HEK293T (cell line): Measurements from ENCODE around the gene PBX1.

ENCODE experiments used
- CTCF ChIA-PET: fragments of 350-600 bp; formaldehyde crosslinking; extraction: SDS; loops from one replicate; lab custom pipeline; 2021; ENCODE audit warnings: antibody characterized with exemption, inconsistent platforms; lab: Yijun Ruan, JAX
- POLR2A ChIA-PET: fragments of 350-600 bp; formaldehyde crosslinking; extraction: SDS; loops from one replicate; lab custom pipeline; 2020; ENCODE audit warnings: antibody characterized with exemption, inconsistent platforms; lab: Yijun Ruan, JAX
- DNase-seq: peaks from one replicate; pipeline ENCODE4 v3.0.0; 2012; ENCODE audit warnings: mixed read lengths; ENCODE audit errors: extremely low spot score
- ARNT ChIP-seq: fragments of 450-650 bp; IDR thresholded peaks from 2 replicates; pipeline ENCODE4 v1.6.1; 2017; ENCODE audit warnings: mild to moderate bottlenecking
- BHLHE40 ChIP-seq: fragments of 450-650 bp; IDR thresholded peaks from 2 replicates; pipeline ENCODE4 v1.6.1; 2016; ENCODE audit warnings: mild to moderate bottlenecking, moderate library complexity, borderline replicate concordance
- CTBP1 ChIP-seq: fragments of 450-650 bp; IDR thresholded peaks from 2 replicates; pipeline ENCODE4 v1.6.1; 2016; ENCODE audit warnings: borderline replicate concordance
- ELF4 ChIP-seq: fragments of 450-650 bp; IDR thresholded peaks from 2 replicates; pipeline ENCODE4 v1.6.1; 2017; ENCODE audit warnings: antibody characterized with exemption
- FOXA1 ChIP-seq: fragments of 450-650 bp; IDR thresholded peaks from 2 replicates; pipeline ENCODE4 v1.6.1; 2016; ENCODE audit warnings: mild to moderate bottlenecking
- FOXK2 ChIP-seq: fragments of 450-650 bp; IDR thresholded peaks from 2 replicates; pipeline ENCODE4 v1.6.1; 2016; ENCODE audit warnings: mild to moderate bottlenecking
- FOXM1 ChIP-seq: fragments of 450-650 bp; IDR thresholded peaks from 2 replicates; pipeline ENCODE4 v1.6.1; 2017; ENCODE audit warnings: mild to moderate bottlenecking, borderline replicate concordance
- HDGF ChIP-seq: fragments of 450-650 bp; IDR thresholded peaks from 2 replicates; pipeline ENCODE4 v1.6.1; 2017; ENCODE audit warnings: antibody characterized with exemption, borderline replicate concordance
- L3MBTL2 ChIP-seq: fragments of 450-650 bp; conservative IDR thresholded peaks from 2 replicates; pipeline ENCODE4 v1.6.1; 2016; ENCODE audit warnings: mild to moderate bottlenecking
- LEF1 ChIP-seq: fragments of 450-650 bp; IDR thresholded peaks from 2 replicates; pipeline ENCODE4 v1.6.1; 2017; ENCODE audit warnings: mild to moderate bottlenecking, borderline replicate concordance
- NFRKB ChIP-seq: fragments of 450-650 bp; IDR thresholded peaks from 2 replicates; pipeline ENCODE4 v1.6.1; 2016; ENCODE audit warnings: mild to moderate bottlenecking, moderate library complexity
- PKNOX1 ChIP-seq: fragments of 450-650 bp; IDR thresholded peaks from 2 replicates; pipeline ENCODE4 v1.6.1; 2016
- SP1 ChIP-seq: fragments of 450-650 bp; IDR thresholded peaks from 2 replicates; pipeline ENCODE4 v1.6.1; 2017
- SUZ12 ChIP-seq: fragments of 450-650 bp; IDR thresholded peaks from 2 replicates; pipeline ENCODE4 v1.6.1; 2016; ENCODE audit warnings: mild to moderate bottlenecking
- TARDBP ChIP-seq: fragments of 450-650 bp; IDR thresholded peaks from 2 replicates; pipeline ENCODE4 v1.6.1; 2016
- ZNF384 ChIP-seq: fragments of 450-650 bp; IDR thresholded peaks from 2 replicates; pipeline ENCODE4 v1.6.1; 2016

Gene PBX1

DNA sequence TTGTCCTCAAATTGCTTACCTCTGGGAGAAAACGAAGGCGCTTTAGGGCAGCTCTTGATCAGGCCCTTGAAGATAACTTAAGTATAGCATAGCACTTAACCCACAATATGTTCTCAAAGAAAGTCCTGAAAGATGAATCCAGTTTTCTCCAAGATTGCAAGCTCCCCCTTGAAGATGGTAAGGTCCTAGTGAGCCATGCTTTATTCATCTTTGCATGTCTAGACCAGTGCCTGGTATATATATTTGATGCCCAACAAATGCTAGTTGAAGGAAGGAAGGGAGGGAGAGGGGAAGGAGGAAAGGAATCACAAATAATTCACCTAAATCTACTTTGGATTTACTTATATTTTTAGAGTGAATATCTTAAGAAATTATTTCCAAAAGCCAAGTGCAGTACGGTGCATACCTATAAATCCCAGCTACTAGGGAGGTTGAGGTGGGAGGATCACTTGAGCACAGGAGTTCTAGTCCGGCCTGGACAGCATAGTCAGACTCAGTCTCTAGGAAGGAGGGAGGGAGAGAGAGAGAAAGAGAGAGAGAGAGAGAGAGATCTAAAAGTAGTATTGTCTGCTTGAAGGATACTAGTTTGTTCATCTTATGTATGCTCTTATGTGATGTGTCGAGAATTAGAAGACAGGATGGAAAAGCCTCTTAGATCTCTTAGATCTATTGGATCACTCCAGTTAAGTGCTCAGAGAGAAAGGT is 25.0 kb downstream of the PBX1 start:
- TF ChIP-seq ARNT (no peak), HDGF (no peak), FOXA1 (no peak), L3MBTL2 (no peak), CTBP1 (no peak), SP1 (no peak), NFRKB (no peak), FOXK2 (no peak), SUZ12 (no peak), TARDBP (no peak), ELF4 (no peak), LEF1 (no peak), FOXM1 (no peak), PKNOX1 (no peak), BHLHE40 (no peak), ZNF384 (no peak)
- POLR2A ChIA-PET = no interaction called here
- CTCF ChIA-PET = interaction anchor here (1.1 kb wide), 1 partner anchor 18 kb away, joined by 4 read pairs; no protein-coding TSS in a partner anchor
- no peak for DNase-seq

DNA sequence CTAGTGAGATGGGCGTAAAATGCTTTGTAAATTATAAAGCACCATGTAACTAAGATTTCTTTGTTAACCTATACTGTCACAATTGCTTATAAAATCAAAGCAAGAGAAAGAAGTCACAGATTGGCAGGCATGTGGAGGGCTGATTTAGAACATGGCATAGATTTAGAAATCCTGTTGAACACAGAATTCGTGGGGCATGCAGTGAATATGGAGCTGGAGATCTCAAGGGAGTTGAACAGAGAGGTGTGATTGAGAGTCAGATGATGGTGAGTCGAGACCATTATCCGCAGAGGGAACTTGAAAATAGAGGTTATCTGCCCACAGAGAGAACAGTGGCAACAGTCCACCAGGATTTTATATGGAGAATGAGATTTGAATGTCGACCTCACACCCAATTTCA is 27.6 kb downstream of the PBX1 start:
- CTCF ChIA-PET = no interaction called here
- TF ChIP-seq FOXK2 (no peak), SP1 (no peak), BHLHE40 (no peak), ARNT (no peak)
- DNase-seq = no peak
- POLR2A ChIA-PET = no interaction called here

DNA sequence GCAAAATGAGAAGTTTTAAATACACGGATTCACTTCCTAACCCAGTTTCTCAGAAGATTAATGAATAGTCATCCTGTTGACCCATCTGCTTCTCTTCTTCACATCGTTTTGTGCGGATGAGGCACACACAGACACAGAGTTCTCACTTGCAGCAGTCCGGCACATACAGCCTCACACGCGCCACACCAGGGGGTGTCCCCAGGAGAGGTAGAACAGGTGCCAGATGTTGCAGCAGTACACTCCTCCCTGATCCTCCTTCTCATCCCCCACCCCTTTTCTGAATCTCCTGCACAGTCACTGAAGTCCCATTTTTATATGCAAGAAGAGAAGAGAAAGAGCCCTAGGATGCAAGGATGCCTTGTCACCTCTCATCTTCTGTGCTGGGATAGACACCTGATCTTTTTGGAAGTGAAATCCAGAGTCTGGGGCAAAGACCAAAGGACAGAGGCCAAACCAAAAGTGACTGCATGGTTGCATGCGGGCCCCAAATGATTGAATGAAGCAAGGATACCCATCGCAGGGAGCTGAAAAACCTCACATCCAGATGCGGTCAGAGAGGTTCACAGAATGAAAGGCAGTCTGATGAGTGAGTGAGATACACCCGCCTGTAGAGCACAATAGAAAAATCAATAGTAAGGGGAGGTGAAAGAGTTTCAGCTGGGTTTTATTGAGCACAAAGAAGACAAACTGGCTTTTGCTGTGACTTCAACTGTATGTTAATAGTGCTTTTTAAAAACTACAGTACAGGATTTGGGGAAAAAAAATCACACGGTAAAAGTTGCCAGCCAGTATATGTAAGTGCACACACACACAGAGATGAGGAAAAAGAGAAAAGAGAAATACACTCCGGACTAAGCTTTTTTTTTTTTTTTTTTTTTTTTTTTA is 28.9 kb downstream of the PBX1 start:
- no peak for DNase-seq
- TF ChIP-seq BHLHE40 (no peak), SP1 (no peak), CTBP1 (no peak), FOXM1 (no peak), FOXK2 (no peak), ARNT (no peak), NFRKB (no peak), ZNF384 (no peak; the same call in 1 of the 2 replicates), FOXA1 (no peak), L3MBTL2 (no peak), SUZ12 (no peak), PKNOX1 (no peak), ELF4 (no peak), HDGF (no peak)
- POLR2A ChIA-PET = interaction anchor here (1.0 to 1.2 kb wide), 3 partner anchors 24 to 29 kb away, joined by 5 read pairs; partner anchors contain the start of gene PBX1
- CTCF ChIA-PET = interaction anchor here (0.6 to 0.7 kb wide), 2 partner anchors 15 to 24 kb away, joined by 3 to 4 read pairs; no protein-coding TSS in a partner anchor

GRCh38 chr1:164588516-164589341 is 29.7 kb downstream of the PBX1 start:
- ChIA-PET POLR2A (interaction anchor here (1.0 to 1.2 kb wide), 3 partner anchors 23 to 30 kb away, joined by 5 read pairs; partner anchors contain the start of gene PBX1), CTCF (interaction anchor here (0.5 to 0.7 kb wide), 4 partner anchors 12 to 167 kb away, joined by 3 to 4 read pairs (median 4); no protein-coding TSS in a partner anchor)
- DNase-seq = no peak
- TF ChIP-seq FOXM1 (no peak), PKNOX1 (peak; percentile 80), ZNF384 (0 out of 2 replicates have a peak, but pooled peaks have one; percentile 51), CTBP1 (no peak), FOXK2 (no peak)

DNA sequence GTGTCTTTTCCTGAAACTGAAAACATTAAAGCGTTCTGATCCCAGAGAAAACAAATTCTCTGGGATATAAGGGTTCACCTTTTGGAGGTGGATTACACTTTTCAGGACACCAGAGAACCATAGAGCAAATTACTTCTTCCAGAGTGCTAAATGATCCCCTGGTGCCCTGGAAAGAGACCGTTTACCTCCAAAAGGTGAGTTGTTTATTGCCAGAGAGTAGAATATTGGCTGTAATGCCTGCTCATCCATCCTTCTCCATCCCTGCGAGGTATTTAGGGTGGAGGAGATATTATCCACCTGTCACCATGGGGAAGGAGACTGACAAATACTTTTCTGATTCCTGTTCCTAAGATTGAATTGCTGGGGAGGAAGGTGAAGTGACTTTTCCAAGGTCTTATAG is 30.4 kb downstream of the PBX1 start:
- ChIA-PET CTCF (no interaction called here), POLR2A (no interaction called here)
- no peak for DNase-seq
- TF ChIP-seq TARDBP (no peak), FOXK2 (no peak), SUZ12 (no peak), PKNOX1 (no peak), NFRKB (no peak), LEF1 (no peak), CTBP1 (no peak), ZNF384 (no peak), BHLHE40 (no peak), ARNT (no peak), SP1 (no peak), FOXM1 (no peak), HDGF (no peak), ELF4 (no peak), L3MBTL2 (no peak), FOXA1 (no peak)
